ENCODE results near the gene TP53BP2. TPM values are rescaled to one million over a fixed set of nuclear protein-coding genes. Genes with fewer than 3 reads are reported as not detected.

TP53BP2 gene
- total RNA-seq, 6 experiments from 2014 or later, result 21.6 to 30.1 (median 26.4) TPM

GRCh38 chr1:223775054-223775453, 70.7 kb downstream of the TP53BP2 start:
- Mint-ChIP-seq H3K27me3 (ENCODE audit: insufficient read depth) (peaks cover 4% of the 10 kb centered on the region; the same call in 1 of the 2 replicates), H3K4me3 (peak overlapping the region; percentile 42), H3K9me3 (no peaks in the 10 kb centered on the region; the same call in 1 of the 2 replicates), H3K36me3 (ENCODE audit: low read depth) (peaks cover 56% of the 10 kb centered on the region), H3K27ac (peak overlapping the region; percentile 83), H3K4me1 (ENCODE audit: low read depth) (peaks cover 70% of the 10 kb centered on the region)
- TF ChIP-seq CTCF (IDR thresholded peaks at IDR 0.05), result no peak
- DNase-seq, result peak; percentile 45

- no peaks in the 10 kb centered on the region; the same call in 1 of the 2 replicates for H3K9me3 Mint-ChIP-seq
- DNase-seq, result no peak
- H3K36me3 Mint-ChIP-seq (ENCODE audit: low read depth), result peaks cover 64% of the 10 kb centered on the region
- TF ChIP-seq CTCF (IDR thresholded peaks at IDR 0.05), result no peak
- peaks cover 78% of the 10 kb centered on the region for H3K4me1 Mint-ChIP-seq (ENCODE audit: low read depth)
- H3K27me3 Mint-ChIP-seq (ENCODE audit: insufficient read depth), result peaks cover 4% of the 10 kb centered on the region; the same call in 1 of the 2 replicates
- H3K27ac Mint-ChIP-seq, result peak overlapping the region; percentile 83
- peak overlapping the region; percentile 46 for H3K4me3 Mint-ChIP-seq
Observed at GRCh38 chr1:223774134-223774814, 71.5 kb downstream of the TP53BP2 start.

- no peak for TF ChIP-seq CTCF (IDR thresholded peaks at IDR 0.05)
- Mint-ChIP-seq H3K9me3 (no peaks in the 10 kb centered on the region; the same call in 1 of the 2 replicates), H3K27me3 (ENCODE audit: insufficient read depth) (peaks cover 4% of the 10 kb centered on the region; the same call in 1 of the 2 replicates), H3K27ac (peak overlapping the region; percentile 90), H3K4me1 (ENCODE audit: low read depth) (peaks cover 84% of the 10 kb centered on the region), H3K4me3 (peak overlapping the region; percentile 69), H3K36me3 (ENCODE audit: low read depth) (peaks cover 68% of the 10 kb centered on the region)
- no peak for DNase-seq
Observed at GRCh38 chr1:223772771-223773160, 73.0 kb downstream of the TP53BP2 start.

- H3K27me3 Mint-ChIP-seq (ENCODE audit: insufficient read depth), result peaks cover 4% of the 10 kb centered on the region; the same call in 1 of the 2 replicates
- H3K27ac Mint-ChIP-seq, result peak overlapping the region; percentile 90
- DNase-seq, result peak; percentile 80
- peak overlapping the region; percentile 69 for H3K4me3 Mint-ChIP-seq
- H3K9me3 Mint-ChIP-seq, result no peaks in the 10 kb centered on the region; the same call in 1 of the 2 replicates
- peaks cover 78% of the 10 kb centered on the region for H3K4me1 Mint-ChIP-seq (ENCODE audit: low read depth)
- H3K36me3 Mint-ChIP-seq (ENCODE audit: low read depth), result peaks cover 62% of the 10 kb centered on the region
- no peak for TF ChIP-seq CTCF (IDR thresholded peaks at IDR 0.05)
Observed at GRCh38 chr1:223771814-223772770, 73.7 kb downstream of the TP53BP2 start.

GRCh38 chr1:223771469-223771813, 74.3 kb downstream of the TP53BP2 start:
- no peak for DNase-seq
- Mint-ChIP-seq H3K4me1 (ENCODE audit: low read depth) (peaks cover 72% of the 10 kb centered on the region), H3K27me3 (ENCODE audit: insufficient read depth) (peaks cover 4% of the 10 kb centered on the region; the same call in 1 of the 2 replicates), H3K27ac (peak overlapping the region; percentile 90), H3K36me3 (ENCODE audit: low read depth) (peaks cover 55% of the 10 kb centered on the region), H3K4me3 (peak overlapping the region; percentile 69), H3K9me3 (no peaks in the 10 kb centered on the region; the same call in 1 of the 2 replicates)
- TF ChIP-seq CTCF (IDR thresholded peaks at IDR 0.05), result no peak
